Activated CD4-positive, alpha-beta memory T cell treated with anti-CD3 and anti-CD28 coated beads for 36 hours (primary cell): ENCODE measurements around the gene ACAP2. TPM values are rescaled to one million over a fixed set of nuclear protein-coding genes. Genes with fewer than 3 reads are reported as not detected.
A peak's percentile ranks its signal among the peaks of the same experiment; 100 is the strongest.
"Not testable (repeated sequence)": the region's sequence is repeated elsewhere in the genome, so short reads cannot be mapped to it uniquely, and the experiment has no call there.

ENCODE experiments used
- CTCF ChIA-PET: fragments of 350-600 bp; sonication (Branson Sonifier 250); formaldehyde crosslinking; loops from one replicate; lab custom pipeline; 2021; ENCODE audit warnings: antibody characterized with exemption, inconsistent platforms; lab: Charles Lee
- POLR2A ChIA-PET: fragments of 350-600 bp; sonication (Branson Sonifier 250); formaldehyde crosslinking; loops from one replicate; lab custom pipeline; 2021; ENCODE audit warnings: antibody characterized with exemption; lab: Charles Lee
- DNase-seq: peaks from one replicate; pipeline ENCODE4 v3.0.0-alpha.2; 2020
- H3K27ac Mint-ChIP-seq: one replicate; pipeline ENCODE4 v1.8.0; 2021; ENCODE audit warnings: mixed read lengths
- H3K27me3 Mint-ChIP-seq: one replicate; pipeline ENCODE4 v1.8.0; 2021; ENCODE audit warnings: mixed read lengths
- H3K36me3 Mint-ChIP-seq: one replicate; pipeline ENCODE4 v1.8.0; 2021; ENCODE audit warnings: mixed read lengths
- H3K4me1 Mint-ChIP-seq: one replicate; pipeline ENCODE4 v1.8.0; 2021; ENCODE audit warnings: low read depth, mixed read lengths
- H3K4me3 Mint-ChIP-seq: one replicate; pipeline ENCODE4 v1.8.0; 2021; ENCODE audit warnings: mild to moderate bottlenecking, mixed read lengths
- H3K9me3 Mint-ChIP-seq: one replicate; pipeline ENCODE4 v1.8.0; 2021; ENCODE audit warnings: mixed read lengths
- intact Hi-C: fragments of 100-400 bp; cut with micrococcal nuclease; formaldehyde crosslinking; loops from one replicate; pipeline ENCODE4 v1.15.1; 2023
- total RNA-seq, 2 experiments: library from RNA; stranded (reverse); gene quantifications; one replicate each; pipeline ENCODE4 v1.2.3, GENCODE V29; 2021

Gene ACAP2
- total RNA-seq, 2 experiments from 2014 or later = 45.0 to 47.0 TPM

DNA sequence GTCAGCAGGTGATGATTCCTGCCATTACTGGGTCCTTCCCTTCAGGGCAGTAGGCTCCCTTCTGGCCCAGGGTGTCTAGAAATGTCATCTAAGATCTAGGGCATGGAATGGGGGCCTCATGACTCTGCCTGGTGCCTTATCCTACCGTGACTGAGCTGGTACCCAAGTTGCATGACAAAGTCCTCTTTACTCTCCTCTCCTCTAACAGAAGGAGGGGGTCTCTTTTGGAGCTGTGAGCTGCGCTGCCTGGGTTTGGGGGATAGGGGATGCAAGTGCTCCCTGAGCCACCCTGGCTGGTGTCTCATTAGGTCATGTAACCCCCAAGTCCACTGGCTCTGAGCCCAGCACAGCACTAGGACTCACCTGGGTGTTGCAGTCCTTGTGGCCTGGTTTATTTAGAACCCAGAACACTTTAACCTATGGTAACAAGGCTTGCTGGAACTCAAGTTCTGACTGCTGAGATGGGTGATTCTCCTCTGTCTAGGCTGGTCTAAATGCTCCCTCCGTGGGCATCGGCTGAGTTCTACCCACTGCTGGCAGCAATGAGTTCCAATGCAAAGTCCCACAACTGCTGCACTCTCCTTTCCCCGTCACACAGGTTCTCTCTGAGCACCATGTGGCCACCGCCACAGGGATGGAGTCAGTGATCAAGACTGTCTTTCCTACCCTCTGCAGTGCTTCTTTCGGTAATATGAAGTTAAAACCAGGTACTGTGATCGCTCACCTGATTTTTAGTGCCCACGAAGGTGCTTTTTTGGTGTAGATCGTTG, 205.8 kb downstream of the ACAP2 start:
- POLR2A ChIA-PET = no interaction called here
- no peak overlapping the region for H3K27ac Mint-ChIP-seq
- DNase-seq = no peak
- H3K36me3 Mint-ChIP-seq = peaks cover 13% of the 10 kb centered on the region
- no peaks in the 10 kb centered on the region for H3K27me3 Mint-ChIP-seq
- peaks cover 14% of the 10 kb centered on the region for H3K9me3 Mint-ChIP-seq
- no peaks in the 10 kb centered on the region for H3K4me1 Mint-ChIP-seq
- CTCF ChIA-PET = interaction anchor here (0.9 kb wide), 1 partner anchor 41 kb away, joined by 3 read pairs; no protein-coding TSS in a partner anchor
- intact Hi-C loops = no loop called here
- no peak overlapping the region for H3K4me3 Mint-ChIP-seq

DNA sequence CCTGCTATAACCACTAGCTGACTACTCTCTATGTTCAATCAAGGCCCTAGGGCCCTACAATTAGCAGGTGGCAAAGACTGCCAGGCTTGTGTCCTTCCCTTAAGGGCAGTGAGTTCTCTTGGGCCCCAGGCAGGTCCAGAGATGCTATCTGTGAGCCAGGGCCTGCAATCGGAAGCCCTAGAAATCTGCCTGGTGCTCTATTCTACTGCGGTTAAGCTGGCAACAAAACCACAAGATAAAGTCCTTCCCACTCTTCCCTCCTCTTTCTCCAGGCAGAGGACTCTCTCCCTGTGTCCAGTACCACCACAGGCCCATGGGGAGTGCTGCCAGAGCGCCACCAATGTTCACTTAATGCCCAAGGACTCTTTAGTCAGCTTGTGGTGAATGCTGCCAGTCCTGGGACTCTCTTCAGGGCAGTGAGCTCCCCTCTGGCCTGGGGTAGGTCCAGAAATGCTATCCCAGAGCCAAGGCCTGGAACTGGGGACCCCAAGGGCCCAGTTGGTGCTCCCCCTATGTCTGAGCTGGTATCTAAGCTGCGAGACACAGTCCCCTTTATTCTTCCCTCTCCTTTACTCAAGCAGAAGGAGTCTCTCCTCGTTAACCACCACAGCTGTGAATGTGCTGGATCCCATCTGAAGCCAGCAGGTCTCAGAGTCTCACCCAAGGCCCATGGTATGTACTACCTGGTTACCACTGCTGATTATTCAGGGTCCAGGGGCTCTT, 206.6 kb downstream of the ACAP2 start:
- ChIA-PET CTCF (interaction anchor here (0.9 kb wide), 1 partner anchor 41 kb away, joined by 3 read pairs; no protein-coding TSS in a partner anchor), POLR2A (no interaction called here)
- H3K27me3 Mint-ChIP-seq = no peaks in the 10 kb centered on the region
- intact Hi-C loops = no loop called here
- no peaks in the 10 kb centered on the region for H3K4me1 Mint-ChIP-seq
- peaks cover 16% of the 10 kb centered on the region for H3K9me3 Mint-ChIP-seq
- no peak overlapping the region for H3K27ac Mint-ChIP-seq
- DNase-seq = no peak
- peaks cover 13% of the 10 kb centered on the region for H3K36me3 Mint-ChIP-seq
- no peak overlapping the region for H3K4me3 Mint-ChIP-seq

DNA sequence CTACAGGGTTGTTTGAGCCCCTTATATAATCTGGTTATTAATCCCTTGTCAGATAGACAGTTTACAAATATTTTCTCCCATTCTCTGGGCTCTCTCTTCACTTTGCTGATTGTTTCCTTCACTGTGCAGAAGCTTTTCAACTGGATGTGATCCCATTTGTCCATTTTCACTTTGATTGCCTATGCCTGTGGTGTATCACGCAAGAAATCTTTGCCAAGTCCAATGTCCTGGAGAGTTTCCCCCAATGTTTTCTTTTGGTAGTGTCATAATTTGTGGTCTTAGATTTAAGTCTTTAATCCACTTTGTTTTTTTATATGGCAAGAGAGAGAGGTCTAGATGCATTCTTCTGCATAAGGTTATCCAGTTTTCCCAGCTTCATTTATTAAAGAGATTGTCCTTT, 212.6 kb downstream of the ACAP2 start:
- Mint-ChIP-seq H3K27ac (no peak overlapping the region), H3K36me3 (peaks cover 3% of the 10 kb centered on the region), H3K4me3 (no peak overlapping the region), H3K27me3 (no peaks in the 10 kb centered on the region), H3K9me3 (peaks cover 5% of the 10 kb centered on the region), H3K4me1 (peaks cover 6% of the 10 kb centered on the region)
- no peak for DNase-seq
- POLR2A ChIA-PET = no interaction called here
- intact Hi-C loops = no loop called here
- CTCF ChIA-PET = no interaction called here

DNA sequence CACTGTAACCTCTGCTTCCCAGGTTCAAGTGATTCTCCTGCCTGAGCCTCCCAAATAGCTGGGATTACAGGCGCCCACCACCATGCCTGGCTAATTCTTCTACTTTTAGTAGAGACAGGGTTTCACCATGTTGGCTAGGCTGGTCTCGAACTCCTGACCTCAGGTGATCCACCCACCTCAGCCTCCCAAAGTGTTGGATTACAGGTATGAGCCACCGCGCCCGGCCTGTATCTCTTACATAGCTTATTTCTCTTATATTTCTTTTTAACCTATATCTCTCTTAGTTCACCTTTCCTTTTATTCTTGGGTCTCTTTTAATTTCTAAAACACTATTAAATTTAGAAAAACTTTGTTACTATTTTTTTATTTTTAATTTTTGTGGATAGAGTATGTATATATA, 213.9 kb downstream of the ACAP2 start:
- POLR2A ChIA-PET, H3K36me3 Mint-ChIP-seq, H3K4me1 Mint-ChIP-seq, H3K27ac Mint-ChIP-seq, DNase-seq, CTCF ChIA-PET, H3K27me3 Mint-ChIP-seq, H3K4me3 Mint-ChIP-seq, H3K9me3 Mint-ChIP-seq, intact Hi-C loops: not testable (repeated sequence)

DNA sequence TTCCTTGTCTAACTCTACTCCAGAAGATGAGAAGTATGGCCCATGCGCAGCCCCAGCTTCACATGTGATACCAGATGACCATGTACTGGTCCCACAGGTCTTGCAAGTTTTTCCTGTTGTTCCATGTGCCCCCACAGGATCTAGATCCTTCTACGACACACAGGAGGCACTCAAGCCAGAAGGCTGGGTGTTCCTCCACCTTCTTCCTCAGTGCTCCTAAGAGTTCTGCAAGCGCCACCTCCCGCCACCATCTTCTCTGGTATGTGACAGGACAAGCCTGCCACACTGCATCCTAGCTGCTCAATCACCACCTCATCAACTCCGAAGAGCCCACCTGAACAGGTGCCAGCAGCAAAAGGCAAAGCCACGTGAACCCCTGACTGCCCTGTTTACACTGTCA, 214.9 kb downstream of the ACAP2 start:
- H3K36me3 Mint-ChIP-seq = peaks cover 4% of the 10 kb centered on the region
- H3K27ac Mint-ChIP-seq = no peak overlapping the region
- intact Hi-C loops = no loop called here
- peaks cover 5% of the 10 kb centered on the region for H3K9me3 Mint-ChIP-seq
- H3K27me3 Mint-ChIP-seq = no peaks in the 10 kb centered on the region
- no peak overlapping the region for H3K4me3 Mint-ChIP-seq
- ChIA-PET CTCF (interaction anchor here (1.3 kb wide), 1 partner anchor 545 kb away, joined by 5 read pairs; no protein-coding TSS in a partner anchor), POLR2A (no interaction called here)
- no peak for DNase-seq
- peaks cover 6% of the 10 kb centered on the region for H3K4me1 Mint-ChIP-seq

DNA sequence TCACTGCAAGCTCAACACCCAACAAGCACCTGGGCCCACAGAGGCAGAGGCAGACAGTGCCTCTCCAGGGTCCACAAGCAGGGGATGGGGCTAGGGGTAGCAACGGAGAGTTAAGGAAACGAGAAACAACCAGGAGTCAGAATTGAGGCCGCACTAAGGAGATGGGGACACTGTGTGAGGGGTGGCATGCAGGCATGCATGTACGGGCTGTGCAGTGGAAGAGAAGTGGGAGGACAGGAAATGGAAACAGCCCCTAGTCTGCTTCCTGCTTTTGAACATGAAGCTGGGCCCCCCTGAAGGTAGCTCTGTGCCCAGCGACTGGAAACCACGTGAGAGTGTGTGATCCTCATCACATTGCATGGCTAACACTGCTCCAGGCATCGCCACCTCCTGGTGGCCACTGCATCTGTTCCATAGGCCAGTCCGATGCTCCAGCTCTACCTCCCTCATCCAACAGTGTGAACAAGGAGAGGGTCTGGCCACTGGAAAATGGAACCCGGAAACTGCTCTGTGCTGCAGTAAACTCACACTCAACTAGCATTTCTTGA, 215.8 kb downstream of the ACAP2 start:
- peak; percentile 37 for DNase-seq
- Mint-ChIP-seq H3K9me3 (peaks cover 2% of the 10 kb centered on the region), H3K4me3 (no peak overlapping the region), H3K4me1 (peaks cover 6% of the 10 kb centered on the region), H3K27me3 (no peaks in the 10 kb centered on the region), H3K27ac (no peak overlapping the region), H3K36me3 (peaks cover 4% of the 10 kb centered on the region)
- intact Hi-C loops = no loop called here
- ChIA-PET CTCF (interaction anchor here (0.8 to 1.3 kb wide), 2 partner anchors 94 to 544 kb away, joined by 3 to 5 read pairs; no protein-coding TSS in a partner anchor), POLR2A (no interaction called here)

DNA sequence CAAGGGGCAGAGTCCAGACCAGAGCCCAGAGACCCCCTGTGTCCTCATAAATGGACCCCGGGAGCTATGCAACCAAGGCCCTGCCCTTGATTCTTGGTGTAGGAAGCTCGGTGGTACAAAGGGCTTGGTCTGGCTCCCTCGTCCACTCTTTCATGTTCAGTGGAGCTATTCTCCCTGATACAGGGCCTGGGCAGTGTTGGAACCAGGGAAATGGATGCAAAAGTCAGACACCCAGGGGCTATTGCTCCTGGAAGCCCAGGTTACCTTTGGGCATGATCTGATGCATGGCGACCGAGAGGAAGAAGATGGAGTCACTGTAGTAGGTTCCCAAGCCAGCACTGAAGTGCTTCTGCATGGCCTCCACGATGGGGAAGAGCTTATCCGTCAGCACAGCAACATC, 216.4 kb downstream of the ACAP2 start:
- no peaks in the 10 kb centered on the region for H3K27me3 Mint-ChIP-seq
- H3K36me3 Mint-ChIP-seq = peaks cover 4% of the 10 kb centered on the region
- H3K4me1 Mint-ChIP-seq = peaks cover 6% of the 10 kb centered on the region
- CTCF ChIA-PET = interaction anchor here (0.8 to 1.3 kb wide), 2 partner anchors 93 to 543 kb away, joined by 3 to 5 read pairs; no protein-coding TSS in a partner anchor
- no peak for DNase-seq
- no peak overlapping the region for H3K4me3 Mint-ChIP-seq
- intact Hi-C loops = no loop called here
- no peak overlapping the region for H3K27ac Mint-ChIP-seq
- POLR2A ChIA-PET = no interaction called here
- H3K9me3 Mint-ChIP-seq = no peaks in the 10 kb centered on the region

DNA sequence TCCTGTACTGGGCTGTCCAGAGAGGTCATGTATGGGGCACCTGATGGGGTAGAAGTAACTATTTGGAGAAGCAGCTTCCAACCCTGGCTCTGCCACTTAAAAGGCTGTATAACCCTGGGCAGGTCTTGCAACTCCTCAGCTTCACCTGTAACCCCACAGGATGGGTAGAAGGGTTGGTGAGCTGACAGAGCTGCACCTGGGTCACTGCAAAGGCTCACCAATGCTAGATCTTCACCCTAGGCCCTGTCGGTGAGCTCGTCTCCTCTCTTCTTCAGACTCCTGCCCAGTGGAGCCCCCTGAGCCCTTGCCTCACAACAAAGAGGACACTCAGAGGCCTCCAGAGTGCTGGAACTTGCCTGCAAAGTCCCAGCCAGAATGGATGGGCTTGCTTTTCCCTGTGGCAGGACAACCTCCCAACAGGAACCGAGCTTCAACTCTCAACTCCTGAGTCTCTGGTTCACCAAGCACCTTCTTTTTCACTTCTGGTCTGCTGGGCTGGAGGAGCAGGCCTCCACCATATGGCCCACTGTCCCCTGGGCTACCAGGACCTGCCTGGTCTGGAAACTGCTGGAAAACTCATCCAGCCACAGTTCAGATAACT, 217.7 kb downstream of the ACAP2 start:
- POLR2A ChIA-PET = no interaction called here

More for the DNA sequence above, 217.7 kb downstream of the ACAP2 start:
- H3K9me3 Mint-ChIP-seq = no peaks in the 10 kb centered on the region
- DNase-seq = no peak
- CTCF ChIA-PET = no interaction called here
- intact Hi-C loops = no loop called here
- peaks cover 6% of the 10 kb centered on the region for H3K4me1 Mint-ChIP-seq
- H3K27me3 Mint-ChIP-seq = no peaks in the 10 kb centered on the region
- no peak overlapping the region for H3K4me3 Mint-ChIP-seq
- H3K36me3 Mint-ChIP-seq = peaks cover 8% of the 10 kb centered on the region
- H3K27ac Mint-ChIP-seq = no peak overlapping the region

Other genes with a start within 250 kb of the ACAP2 start
- 1 to 10 TPM; 3.3 to 4.4 TPM for gene XXYLT1, start 171.9 kb downstream of the ACAP2 start, total RNA-seq
- 100 to 1,000 TPM; 101 to 105 TPM for gene PPP1R2, start 100.3 kb upstream of the ACAP2 start, total RNA-seq
- under 1 TPM; 0.48 to 0.59 TPM for gene APOD, start 140.9 kb upstream of the ACAP2 start, total RNA-seq